H9 (cell line): Measurements from ENCODE around the gene TRIM9. TPM values are rescaled to one million over a fixed set of nuclear protein-coding genes. Genes with fewer than 3 reads are reported as not detected.

Source experiments
- DNase-seq: peaks from one replicate; pipeline ENCODE4 v3.0.0-alpha.2; 2017
- H2AFZ ChIP-seq: one replicate; pipeline ENCODE4 v1.6.1; 2013; ENCODE audit warnings: mild to moderate bottlenecking, low read length, control low read depth, moderate library complexity
- H2AK5ac ChIP-seq: 2 replicates; pipeline ENCODE4 v1.6.1; 2013; ENCODE audit warnings: low read length, control low read depth, mixed read lengths; ENCODE audit not compliant: insufficient read length
- H2BK120ac ChIP-seq: one replicate; pipeline ENCODE4 v1.6.1; 2013; ENCODE audit warnings: low read depth, mild to moderate bottlenecking, low read length, control low read depth, inconsistent platforms; ENCODE audit not compliant: poor library complexity, severe bottlenecking
- H2BK12ac ChIP-seq: 2 replicates; pipeline ENCODE4 v1.6.1; 2013; ENCODE audit warnings: low read length, control low read depth, mixed read lengths, low read depth; ENCODE audit not compliant: insufficient read length
- H2BK15ac ChIP-seq: 2 replicates; pipeline ENCODE4 v1.6.1; 2013; ENCODE audit warnings: low read depth, low read length, control low read depth
- H2BK20ac ChIP-seq: one replicate; pipeline ENCODE4 v1.6.1; 2013; ENCODE audit warnings: low read depth, mild to moderate bottlenecking, low read length, control low read depth, inconsistent platforms; ENCODE audit not compliant: poor library complexity, severe bottlenecking
- H2BK5ac ChIP-seq: 2 replicates; pipeline ENCODE4 v1.6.1; 2013; ENCODE audit warnings: low read length, control low read depth, mixed read lengths; ENCODE audit not compliant: insufficient read length
- H3K14ac ChIP-seq: 2 replicates; pipeline ENCODE4 v1.6.1; 2013; ENCODE audit warnings: low read length, control low read depth; ENCODE audit not compliant: insufficient read depth
- H3K18ac ChIP-seq: 2 replicates; pipeline ENCODE4 v1.6.1; 2013; ENCODE audit warnings: low read depth, mild to moderate bottlenecking, mixed read lengths, low read length, control low read depth; ENCODE audit not compliant: insufficient read length
- H3K23ac ChIP-seq: 2 replicates; pipeline ENCODE4 v1.6.1; 2013; ENCODE audit warnings: low read length, control low read depth, mixed read lengths, low read depth; ENCODE audit not compliant: insufficient read length
- H3K23me2 ChIP-seq: 2 replicates; pipeline ENCODE4 v1.6.1; 2013; ENCODE audit warnings: low read depth, mild to moderate bottlenecking, mixed read lengths, low read length, control low read depth; ENCODE audit not compliant: insufficient read length, poor library complexity, severe bottlenecking
- H3K27ac ChIP-seq: 2 replicates; pipeline ENCODE4 v1.5.1; 2013; ENCODE audit warnings: low read length, control low read depth, mixed read lengths, low read depth; ENCODE audit not compliant: insufficient read length
- H3K27me3 ChIP-seq: 2 replicates; pipeline ENCODE4 v1.6.1; 2013; ENCODE audit warnings: low read length, control low read depth, inconsistent platforms; ENCODE audit not compliant: insufficient read depth
- H3K4ac ChIP-seq: 2 replicates; pipeline ENCODE4 v1.6.1; 2013; ENCODE audit warnings: low read depth, mild to moderate bottlenecking, control low read depth, inconsistent platforms, low read length, moderate library complexity
- H3K4me1 ChIP-seq: 2 replicates; pipeline ENCODE4 v1.6.1; 2013; ENCODE audit warnings: low read length, control low read depth, inconsistent platforms; ENCODE audit not compliant: insufficient read depth
- H3K4me2 ChIP-seq: 2 replicates; pipeline ENCODE4 v1.6.1; 2013; ENCODE audit warnings: low read length, control low read depth, mixed read lengths; ENCODE audit not compliant: insufficient read length, insufficient read depth
- H3K56ac ChIP-seq: 2 replicates; pipeline ENCODE4 v1.6.1; 2013; ENCODE audit warnings: low read depth, mild to moderate bottlenecking, mixed read lengths, low read length, control low read depth; ENCODE audit not compliant: insufficient read length
- H3K79me1 ChIP-seq: 2 replicates; pipeline ENCODE4 v1.6.1; 2013; ENCODE audit warnings: low read depth, mild to moderate bottlenecking, moderate library complexity, low read length, control low read depth, inconsistent platforms; ENCODE audit not compliant: insufficient read depth, poor library complexity, severe bottlenecking
- H3K79me2 ChIP-seq: 2 replicates; pipeline ENCODE4 v1.6.1; 2013; ENCODE audit warnings: low read length, control low read depth, inconsistent platforms; ENCODE audit not compliant: insufficient read depth
- H3K9ac ChIP-seq: 2 replicates; pipeline ENCODE4 v1.6.1; 2013; ENCODE audit warnings: low read length, control low read depth, mixed read lengths; ENCODE audit not compliant: insufficient read length; ENCODE audit errors: extremely low read depth
- H3K9me3 ChIP-seq: one replicate; pipeline ENCODE4 v1.6.1; 2013; ENCODE audit warnings: low read depth, low read length, inconsistent platforms; ENCODE audit not compliant: control insufficient read depth
- H3T11ph ChIP-seq: one replicate; pipeline ENCODE4 v1.6.1; 2013; ENCODE audit warnings: mild to moderate bottlenecking, low read length, control low read depth, inconsistent platforms
- H4K20me1 ChIP-seq: one replicate; pipeline ENCODE4 v1.6.1; 2013; ENCODE audit not compliant: control insufficient read depth, insufficient read length, insufficient read depth
- H4K5ac ChIP-seq: 2 replicates; pipeline ENCODE4 v1.6.1; 2013; ENCODE audit warnings: low read depth, mild to moderate bottlenecking, mixed read lengths, low read length, control low read depth; ENCODE audit not compliant: insufficient read length
- H4K8ac ChIP-seq: replicated peaks from 2 replicates; pipeline ENCODE4 v1.6.1; 2013; ENCODE audit warnings: low read length, control low read depth, mixed read lengths, low read depth; ENCODE audit not compliant: insufficient read length
- H4K91ac ChIP-seq: 2 replicates; pipeline ENCODE4 v1.6.1; 2013; ENCODE audit warnings: low read depth, mild to moderate bottlenecking, moderate library complexity, mixed read lengths, low read length, control low read depth; ENCODE audit not compliant: insufficient read length
- H3K27ac Mint-ChIP-seq, 3 experiments: 2 replicates in 2 of 3; 3 replicates in 1 of 3; pipeline ENCODE4 v1.8.0; 2020 to 2021; ENCODE audit warnings: mixed read lengths in 3 of 3, mild to moderate bottlenecking in 1 of 3, moderate library complexity in 1 of 3
- H3K27me3 Mint-ChIP-seq: 2 replicates; pipeline ENCODE4 v1.8.0; 2021; ENCODE audit warnings: low read depth, mild to moderate bottlenecking, moderate library complexity, mixed read lengths
- H3K36me3 Mint-ChIP-seq, 3 experiments: 2 replicates in 2 of 3; 3 replicates in 1 of 3; pipeline ENCODE4 v1.8.0; 2020 to 2021; ENCODE audit warnings: low read depth in 3 of 3, mixed read lengths in 3 of 3; ENCODE audit not compliant: insufficient read depth in 1 of 3
- H3K4me1 Mint-ChIP-seq, 2 experiments: 2 replicates each; pipeline ENCODE4 v1.8.0; 2020; ENCODE audit warnings: mixed read lengths in 2 of 2
- H3K4me3 Mint-ChIP-seq, 2 experiments: 2 replicates in 1 of 2; 3 replicates in 1 of 2; pipeline ENCODE4 v1.8.0; 2020 to 2021; ENCODE audit warnings: mild to moderate bottlenecking in 2 of 2, mixed read lengths in 2 of 2, moderate library complexity in 1 of 2
- H3K9me3 Mint-ChIP-seq, 2 experiments: 2 replicates in 1 of 2; 3 replicates in 1 of 2; pipeline ENCODE4 v1.8.0; 2020; ENCODE audit warnings: mild to moderate bottlenecking in 2 of 2, mixed read lengths in 2 of 2, moderate library complexity in 1 of 2
- CTCF ChIP-seq: fragments of 200-600 bp; sonication (generic); conservative IDR thresholded peaks from 3 replicates; pipeline ENCODE4 v1.8.0; 2021; ENCODE audit warnings: antibody characterized with exemption, mild to moderate bottlenecking
- WGBS: extraction: QIAGEN DNeasy Blood & Tissue Kit; methylation state at CpG from one replicate; pipeline ENCODE4 v1.1.7; 2013; ENCODE audit warnings: missing lambda C conversion rate, low lambda C conversion rate, mixed read lengths; ENCODE audit not compliant: insufficient read length; ENCODE audit errors: extremely low coverage; 5-methylcytosine and 5-hydroxymethylcytosine counted together
- total RNA-seq: library from RNA; stranded (reverse); gene quantifications from 2 replicates; pipeline ENCODE4 v1.2.1, GENCODE V29; 2021

Gene TRIM9
- total RNA-seq, 1 experiment from 2014 or later, result 0.98 TPM

- no peak for DNase-seq
- no peak for TF ChIP-seq CTCF
- Histone ChIP-seq H3K23me2 (no peaks in the 10 kb centered on the region), H2BK12ac (no peak overlapping the region), H2BK5ac (no peak overlapping the region), H3T11ph (no peak overlapping the region), H3K79me1 (no peaks in the 10 kb centered on the region), H2AK5ac (no peak overlapping the region), H3K9ac (no peak overlapping the region), H2BK20ac (no peak overlapping the region), H4K5ac (no peak overlapping the region), H3K27me3 (no peaks in the 10 kb centered on the region), H3K27ac (no peak overlapping the region), H3K4me1 (no peaks in the 10 kb centered on the region), H3K9me3 (no peaks in the 10 kb centered on the region), H3K4me2 (no peak overlapping the region), H4K20me1 (no peaks in the 10 kb centered on the region), H3K79me2 (no peaks in the 10 kb centered on the region), H3K18ac (no peak overlapping the region), H2BK120ac (no peak overlapping the region), H3K4ac (no peak overlapping the region), H4K8ac (no peak overlapping the region), H3K23ac (no peak overlapping the region), H3K14ac (no peak overlapping the region), H2BK15ac (no peak overlapping the region), H2AFZ (no peak overlapping the region), H3K56ac (no peak overlapping the region), H4K91ac (no peak overlapping the region)
- peaks cover 0 to 5% (median 4%) of the 10 kb centered on the region in 3 experiments; a peak in 1 of 7 replicates for H3K36me3 Mint-ChIP-seq
- WGBS, result no CpG with 5 or more reads among the region's 11 CpGs
- H3K4me1 Mint-ChIP-seq, result peaks cover 0 to 5% of the 10 kb centered on the region in 2 experiments; a peak in 1 of 4 replicates
- no peaks in the 10 kb centered on the region; the same call in 1 of the 2 replicates for H3K27me3 Mint-ChIP-seq
- no peak overlapping the region; a peak in 1 of 7 replicates for H3K27ac Mint-ChIP-seq
- H3K4me3 Mint-ChIP-seq, result no peak overlapping the region
- peaks cover 4 to 7% of the 10 kb centered on the region in 2 experiments; a peak in 4 of 5 replicates for H3K9me3 Mint-ChIP-seq
Observed at GRCh38 chr14:51020024-51020710, 74.7 kb downstream of the TRIM9 start.
